GM23338 (cell line): Measurements from ENCODE around the gene NEDD4. TPM values are rescaled to one million over a fixed set of nuclear protein-coding genes. Genes with fewer than 3 reads are reported as not detected.

Source experiments
- ATAC-seq: fragments of 200-7000 bp; cut with Tn5 transposase; 3 replicates; pipeline ENCODE4 v1.9.1; 2020
- DNase-seq: peaks from one replicate; pipeline ENCODE4 v3.0.0-alpha.2; 2015; ENCODE audit warnings: low spot score
- H2AFZ ChIP-seq: fragments of 200-600 bp; sonication (generic); 2 replicates; pipeline ENCODE4 v1.8.0; 2016; ENCODE audit warnings: antibody characterized with exemption, mild to moderate bottlenecking, moderate library complexity
- H3F3A ChIP-seq: fragments of 200-600 bp; sonication (generic); replicated peaks from 2 replicates; pipeline ENCODE4 v1.8.0; 2017; ENCODE audit warnings: antibody characterized with exemption, mixed run types, low read depth
- H3K27ac ChIP-seq: fragments of 200-600 bp; sonication (generic); 2 replicates; pipeline ENCODE4 v1.6.1; 2016; ENCODE audit warnings: low read depth
- H3K27me3 ChIP-seq: fragments of 200-600 bp; sonication (generic); 2 replicates; pipeline ENCODE4 v1.8.0; 2016; ENCODE audit warnings: mild to moderate bottlenecking, mixed run types, moderate library complexity; ENCODE audit not compliant: insufficient read depth
- H3K36me3 ChIP-seq: fragments of 200-600 bp; sonication (generic); 2 replicates; pipeline ENCODE4 v1.8.0; 2016; ENCODE audit warnings: mild to moderate bottlenecking; ENCODE audit not compliant: insufficient read depth
- H3K4me1 ChIP-seq: fragments of 200-600 bp; sonication (generic); 2 replicates; pipeline ENCODE4 v1.8.0; 2016; ENCODE audit warnings: mild to moderate bottlenecking, moderate library complexity; ENCODE audit not compliant: insufficient read depth
- H3K4me2 ChIP-seq: fragments of 200-600 bp; sonication (generic); 2 replicates; pipeline ENCODE4 v1.7.1; 2017; ENCODE audit warnings: mixed run types
- H3K4me3 ChIP-seq: fragments of 200-600 bp; sonication (generic); 2 replicates; pipeline ENCODE4 v1.6.1; 2016; ENCODE audit warnings: mixed run types
- H3K79me2 ChIP-seq: fragments of 200-600 bp; sonication (generic); replicated peaks from 2 replicates; pipeline ENCODE4 v1.8.0; 2017; ENCODE audit warnings: mild to moderate bottlenecking; ENCODE audit not compliant: insufficient read depth
- H3K9me2 ChIP-seq: fragments of 200-600 bp; sonication (generic); 2 replicates; pipeline ENCODE4 v1.8.0; 2017; ENCODE audit not compliant: insufficient read depth
- H4K20me1 ChIP-seq: fragments of 200-600 bp; sonication (generic); replicated peaks from 2 replicates; pipeline ENCODE4 v1.8.0; 2017; ENCODE audit warnings: mild to moderate bottlenecking; ENCODE audit not compliant: insufficient read depth
- H3K27ac Mint-ChIP-seq: 2 replicates; pipeline ENCODE4 v1.8.0; 2020; ENCODE audit warnings: inconsistent platforms, mild to moderate bottlenecking, moderate library complexity, mixed read lengths
- H3K27me3 Mint-ChIP-seq: 3 replicates; pipeline ENCODE4 v1.8.0; 2022; ENCODE audit warnings: low read depth, mild to moderate bottlenecking, moderate library complexity, mixed read lengths, inconsistent platforms; ENCODE audit not compliant: insufficient read depth, poor library complexity
- H3K36me3 Mint-ChIP-seq: 3 replicates; pipeline ENCODE4 v1.8.0; 2021; ENCODE audit warnings: low read depth, mild to moderate bottlenecking, inconsistent platforms, moderate library complexity, mixed read lengths
- H3K4me1 Mint-ChIP-seq: 3 replicates; pipeline ENCODE4 v1.8.0; 2020; ENCODE audit warnings: mild to moderate bottlenecking, inconsistent platforms, mixed read lengths
- H3K4me3 Mint-ChIP-seq: 3 replicates; pipeline ENCODE4 v1.8.0; 2021; ENCODE audit warnings: moderate library complexity, mild to moderate bottlenecking, inconsistent platforms, mixed read lengths
- H3K9me3 Mint-ChIP-seq: 3 replicates; pipeline ENCODE4 v1.8.0; 2020; ENCODE audit warnings: moderate library complexity, mild to moderate bottlenecking, inconsistent platforms, mixed read lengths
- CREB1 ChIP-seq: fragments of 250-450 bp; sonication (Bioruptor Pico); IDR thresholded peaks from 2 replicates; pipeline ENCODE4 v1.5.0; 2020; ENCODE audit warnings: low read depth, mild to moderate bottlenecking, moderate library complexity
- CTCF ChIP-seq, 2 experiments: fragments of 200-600 bp in 1 of 2; sonication (generic) in 1 of 2; conservative IDR thresholded peaks; 2 replicates each; pipeline versions ENCODE4 v1.5.1 to v1.6.1; 2016 to 2017; ENCODE audit warnings: antibody characterized with exemption in 2 of 2, low read depth in 2 of 2, mild to moderate bottlenecking in 2 of 2, moderate library complexity in 1 of 2
- ETS1 ChIP-seq: IDR thresholded peaks from 2 replicates; pipeline ENCODE4 v1.6.1; 2016; ENCODE audit warnings: antibody characterized with exemption
- EZH2 ChIP-seq: fragments of 200-600 bp; sonication (generic); IDR thresholded peaks from one replicate; pipeline ENCODE4 v1.8.0; 2017; ENCODE audit warnings: antibody characterized with exemption, mild to moderate bottlenecking, low read depth; ENCODE audit not compliant: unreplicated experiment
- NANOG ChIP-seq: IDR thresholded peaks from 2 replicates; pipeline ENCODE4 v1.6.1; 2016; ENCODE audit warnings: antibody characterized with exemption, borderline replicate concordance
- POLR2AphosphoS5 ChIP-seq: IDR thresholded peaks from 2 replicates; pipeline ENCODE4 v1.6.1; 2016; ENCODE audit warnings: antibody characterized with exemption, low read depth
- ZNF114 ChIP-seq: fragments of 250-450 bp; sonication (Bioruptor Pico); IDR thresholded peaks from 2 replicates; pipeline ENCODE4 v1.5.0; 2020; ENCODE audit warnings: mild to moderate bottlenecking, moderate library complexity
- polyA plus RNA-seq: library from polyadenylated mRNA; unstranded; fragments of >200 nt; fragmentation: Nextera tagmentation; extraction: Ambion mirVana; gene quantifications from 2 replicates; pipeline ENCODE4 v1.2.1, GENCODE V29; 2016
- total RNA-seq: library from RNA; depleted of rRNA; stranded (reverse); fragments of >200 nt; shearing (Covaris generic); gene quantifications from 2 replicates; pipeline ENCODE4 v1.2.3, GENCODE V29; 2014
- TF ChIP-seq, protein P1 (sequence below): fragments of 250-450 bp; sonication (Bioruptor Pico); IDR thresholded peaks from 2 replicates; pipeline ENCODE4 v1.5.0; 2020; ENCODE audit warnings: mild to moderate bottlenecking, moderate library complexity
- TF ChIP-seq, protein P2 (sequence below): IDR thresholded peaks from one replicate; pipeline ENCODE4 v1.6.1; 2018; ENCODE audit warnings: antibody characterized with exemption; ENCODE audit not compliant: unreplicated experiment

NEDD4 gene
- total and polyA plus RNA-seq, 2 experiments from 2014 or later, result 2.1 to 7.2 TPM

GRCh38 chr15:56035166-56035565, 41.8 kb upstream of the NEDD4 start:
- Histone ChIP-seq H3K4me2 (no peak overlapping the region), H3K4me1 (no peaks in the 10 kb centered on the region), H2AFZ (no peak overlapping the region), H3K9me2 (0 out of 2 replicates have a peak, but pooled peaks cover 4% of the 10 kb centered on the region), H4K20me1 (no peaks in the 10 kb centered on the region), H3F3A (no peaks in the 10 kb centered on the region), H3K4me3 (no peak overlapping the region), H3K79me2 (no peaks in the 10 kb centered on the region), H3K27me3 (no peaks in the 10 kb centered on the region), H3K36me3 (no peaks in the 10 kb centered on the region), H3K27ac (no peak overlapping the region)
- no peak for ATAC-seq
- Mint-ChIP-seq H3K27ac (no peak overlapping the region), H3K4me3 (no peak overlapping the region), H3K9me3 (no peaks in the 10 kb centered on the region), H3K27me3 (peaks cover 4% of the 10 kb centered on the region), H3K36me3 (no peaks in the 10 kb centered on the region), H3K4me1 (no peaks in the 10 kb centered on the region)
- no peak for DNase-seq
- TF ChIP-seq, protein P1, sequence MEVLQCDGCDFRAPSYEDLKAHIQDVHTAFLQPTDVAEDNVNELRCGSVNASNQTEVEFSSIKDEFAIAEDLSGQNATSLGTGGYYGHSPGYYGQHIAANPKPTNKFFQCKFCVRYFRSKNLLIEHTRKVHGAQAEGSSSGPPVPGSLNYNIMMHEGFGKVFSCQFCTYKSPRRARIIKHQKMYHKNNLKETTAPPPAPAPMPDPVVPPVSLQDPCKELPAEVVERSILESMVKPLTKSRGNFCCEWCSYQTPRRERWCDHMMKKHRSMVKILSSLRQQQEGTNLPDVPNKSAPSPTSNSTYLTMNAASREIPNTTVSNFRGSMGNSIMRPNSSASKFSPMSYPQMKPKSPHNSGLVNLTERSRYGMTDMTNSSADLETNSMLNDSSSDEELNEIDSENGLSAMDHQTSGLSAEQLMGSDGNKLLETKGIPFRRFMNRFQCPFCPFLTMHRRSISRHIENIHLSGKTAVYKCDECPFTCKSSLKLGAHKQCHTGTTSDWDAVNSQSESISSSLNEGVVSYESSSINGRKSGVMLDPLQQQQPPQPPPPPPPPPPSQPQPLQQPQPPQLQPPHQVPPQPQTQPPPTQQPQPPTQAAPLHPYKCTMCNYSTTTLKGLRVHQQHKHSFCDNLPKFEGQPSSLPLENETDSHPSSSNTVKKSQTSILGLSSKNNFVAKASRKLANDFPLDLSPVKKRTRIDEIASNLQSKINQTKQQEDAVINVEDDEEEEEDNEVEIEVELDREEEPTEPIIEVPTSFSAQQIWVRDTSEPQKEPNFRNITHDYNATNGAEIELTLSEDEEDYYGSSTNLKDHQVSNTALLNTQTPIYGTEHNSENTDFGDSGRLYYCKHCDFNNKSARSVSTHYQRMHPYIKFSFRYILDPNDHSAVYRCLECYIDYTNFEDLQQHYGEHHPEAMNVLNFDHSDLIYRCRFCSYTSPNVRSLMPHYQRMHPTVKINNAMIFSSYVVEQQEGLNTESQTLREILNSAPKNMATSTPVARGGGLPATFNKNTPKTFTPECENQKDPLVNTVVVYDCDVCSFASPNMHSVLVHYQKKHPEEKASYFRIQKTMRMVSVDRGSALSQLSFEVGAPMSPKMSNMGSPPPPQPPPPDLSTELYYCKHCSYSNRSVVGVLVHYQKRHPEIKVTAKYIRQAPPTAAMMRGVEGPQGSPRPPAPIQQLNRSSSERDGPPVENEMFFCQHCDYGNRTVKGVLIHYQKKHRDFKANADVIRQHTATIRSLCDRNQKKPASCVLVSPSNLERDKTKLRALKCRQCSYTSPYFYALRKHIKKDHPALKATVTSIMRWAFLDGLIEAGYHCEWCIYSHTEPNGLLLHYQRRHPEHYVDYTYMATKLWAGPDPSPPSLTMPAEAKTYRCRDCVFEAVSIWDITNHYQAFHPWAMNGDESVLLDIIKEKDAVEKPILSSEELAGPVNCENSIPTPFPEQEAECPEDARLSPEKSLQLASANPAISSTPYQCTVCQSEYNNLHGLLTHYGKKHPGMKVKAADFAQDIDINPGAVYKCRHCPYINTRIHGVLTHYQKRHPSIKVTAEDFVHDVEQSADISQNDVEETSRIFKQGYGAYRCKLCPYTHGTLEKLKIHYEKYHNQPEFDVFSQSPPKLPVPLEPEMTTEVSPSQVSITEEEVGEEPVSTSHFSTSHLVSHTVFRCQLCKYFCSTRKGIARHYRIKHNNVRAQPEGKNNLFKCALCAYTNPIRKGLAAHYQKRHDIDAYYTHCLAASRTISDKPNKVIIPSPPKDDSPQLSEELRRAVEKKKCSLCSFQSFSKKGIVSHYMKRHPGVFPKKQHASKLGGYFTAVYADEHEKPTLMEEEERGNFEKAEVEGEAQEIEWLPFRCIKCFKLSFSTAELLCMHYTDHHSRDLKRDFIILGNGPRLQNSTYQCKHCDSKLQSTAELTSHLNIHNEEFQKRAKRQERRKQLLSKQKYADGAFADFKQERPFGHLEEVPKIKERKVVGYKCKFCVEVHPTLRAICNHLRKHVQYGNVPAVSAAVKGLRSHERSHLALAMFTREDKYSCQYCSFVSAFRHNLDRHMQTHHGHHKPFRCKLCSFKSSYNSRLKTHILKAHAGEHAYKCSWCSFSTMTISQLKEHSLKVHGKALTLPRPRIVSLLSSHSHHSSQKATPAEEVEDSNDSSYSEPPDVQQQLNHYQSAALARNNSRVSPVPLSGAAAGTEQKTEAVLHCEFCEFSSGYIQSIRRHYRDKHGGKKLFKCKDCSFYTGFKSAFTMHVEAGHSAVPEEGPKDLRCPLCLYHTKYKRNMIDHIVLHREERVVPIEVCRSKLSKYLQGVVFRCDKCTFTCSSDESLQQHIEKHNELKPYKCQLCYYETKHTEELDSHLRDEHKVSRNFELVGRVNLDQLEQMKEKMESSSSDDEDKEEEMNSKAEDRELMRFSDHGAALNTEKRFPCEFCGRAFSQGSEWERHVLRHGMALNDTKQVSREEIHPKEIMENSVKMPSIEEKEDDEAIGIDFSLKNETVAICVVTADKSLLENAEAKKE (CRISPR knock-in tag), result no peak
- no peak for TF ChIP-seq NANOG
- TF ChIP-seq EZH2, result no peak
- TF ChIP-seq, protein P2, sequence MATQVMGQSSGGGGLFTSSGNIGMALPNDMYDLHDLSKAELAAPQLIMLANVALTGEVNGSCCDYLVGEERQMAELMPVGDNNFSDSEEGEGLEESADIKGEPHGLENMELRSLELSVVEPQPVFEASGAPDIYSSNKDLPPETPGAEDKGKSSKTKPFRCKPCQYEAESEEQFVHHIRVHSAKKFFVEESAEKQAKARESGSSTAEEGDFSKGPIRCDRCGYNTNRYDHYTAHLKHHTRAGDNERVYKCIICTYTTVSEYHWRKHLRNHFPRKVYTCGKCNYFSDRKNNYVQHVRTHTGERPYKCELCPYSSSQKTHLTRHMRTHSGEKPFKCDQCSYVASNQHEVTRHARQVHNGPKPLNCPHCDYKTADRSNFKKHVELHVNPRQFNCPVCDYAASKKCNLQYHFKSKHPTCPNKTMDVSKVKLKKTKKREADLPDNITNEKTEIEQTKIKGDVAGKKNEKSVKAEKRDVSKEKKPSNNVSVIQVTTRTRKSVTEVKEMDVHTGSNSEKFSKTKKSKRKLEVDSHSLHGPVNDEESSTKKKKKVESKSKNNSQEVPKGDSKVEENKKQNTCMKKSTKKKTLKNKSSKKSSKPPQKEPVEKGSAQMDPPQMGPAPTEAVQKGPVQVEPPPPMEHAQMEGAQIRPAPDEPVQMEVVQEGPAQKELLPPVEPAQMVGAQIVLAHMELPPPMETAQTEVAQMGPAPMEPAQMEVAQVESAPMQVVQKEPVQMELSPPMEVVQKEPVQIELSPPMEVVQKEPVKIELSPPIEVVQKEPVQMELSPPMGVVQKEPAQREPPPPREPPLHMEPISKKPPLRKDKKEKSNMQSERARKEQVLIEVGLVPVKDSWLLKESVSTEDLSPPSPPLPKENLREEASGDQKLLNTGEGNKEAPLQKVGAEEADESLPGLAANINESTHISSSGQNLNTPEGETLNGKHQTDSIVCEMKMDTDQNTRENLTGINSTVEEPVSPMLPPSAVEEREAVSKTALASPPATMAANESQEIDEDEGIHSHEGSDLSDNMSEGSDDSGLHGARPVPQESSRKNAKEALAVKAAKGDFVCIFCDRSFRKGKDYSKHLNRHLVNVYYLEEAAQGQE, result no peak
- no peak for TF ChIP-seq ETS1
- TF ChIP-seq ZNF114, result no peak
- no peak for TF ChIP-seq POLR2AphosphoS5
- TF ChIP-seq CTCF (conservative IDR thresholded peaks at IDR 0.05; ENCODE audit: low read depth in 2 of 2), result no peak
- no peak for TF ChIP-seq CREB1 (CRISPR knock-in tag)
